Fibroblast of pulmonary artery (primary cell): Measurements from ENCODE around the gene SMIM35.

ENCODE experiments used
- DNase-seq: peaks from one replicate; pipeline ENCODE4 v3.0.0-alpha.2; 2010; ENCODE audit warnings: low read depth
- H3K4me3 ChIP-seq: replicated peaks from 2 replicates; pipeline ENCODE4 v1.5.1; 2011; ENCODE audit warnings: low read depth, mild to moderate bottlenecking, control low read depth, low read length, moderate library complexity
- TF ChIP-seq, protein P1 (sequence below): IDR thresholded peaks from 2 replicates; pipeline ENCODE4 v1.5.1; 2011; ENCODE audit warnings: mild to moderate bottlenecking, control low read depth, low read length, inconsistent platforms; ENCODE audit errors: missing control alignments

The SMIM35 gene

DNA sequence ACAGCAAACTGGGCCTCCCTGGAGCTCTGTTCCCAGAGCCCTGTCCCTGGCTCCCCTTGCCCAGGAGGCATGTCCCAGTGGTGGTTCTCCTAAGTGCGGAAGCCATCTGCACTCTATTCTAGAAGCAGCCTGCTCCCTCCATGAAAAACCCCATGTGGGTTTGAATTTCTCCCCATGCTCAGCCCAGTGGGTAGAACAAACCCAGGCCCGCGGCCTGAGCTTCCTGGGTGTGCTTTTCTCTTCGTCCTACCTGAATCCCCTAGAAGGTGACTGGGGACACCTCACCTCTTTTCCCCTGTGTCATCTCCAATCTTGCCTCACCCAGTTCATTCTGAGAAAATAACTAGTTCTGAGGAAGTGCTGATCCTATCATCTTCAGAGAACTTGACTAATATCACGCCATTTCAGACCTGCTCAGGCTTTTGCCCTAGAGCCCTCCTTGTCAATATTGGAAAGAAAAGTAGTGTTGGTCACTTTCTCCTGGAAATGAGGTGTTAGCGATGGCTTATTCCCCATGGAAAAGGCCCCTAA, 84.7 kb downstream of the SMIM35 start:
- no peak overlapping the region for H3K4me3 ChIP-seq
- DNase-seq, result no peak
- TF ChIP-seq, protein P1, sequence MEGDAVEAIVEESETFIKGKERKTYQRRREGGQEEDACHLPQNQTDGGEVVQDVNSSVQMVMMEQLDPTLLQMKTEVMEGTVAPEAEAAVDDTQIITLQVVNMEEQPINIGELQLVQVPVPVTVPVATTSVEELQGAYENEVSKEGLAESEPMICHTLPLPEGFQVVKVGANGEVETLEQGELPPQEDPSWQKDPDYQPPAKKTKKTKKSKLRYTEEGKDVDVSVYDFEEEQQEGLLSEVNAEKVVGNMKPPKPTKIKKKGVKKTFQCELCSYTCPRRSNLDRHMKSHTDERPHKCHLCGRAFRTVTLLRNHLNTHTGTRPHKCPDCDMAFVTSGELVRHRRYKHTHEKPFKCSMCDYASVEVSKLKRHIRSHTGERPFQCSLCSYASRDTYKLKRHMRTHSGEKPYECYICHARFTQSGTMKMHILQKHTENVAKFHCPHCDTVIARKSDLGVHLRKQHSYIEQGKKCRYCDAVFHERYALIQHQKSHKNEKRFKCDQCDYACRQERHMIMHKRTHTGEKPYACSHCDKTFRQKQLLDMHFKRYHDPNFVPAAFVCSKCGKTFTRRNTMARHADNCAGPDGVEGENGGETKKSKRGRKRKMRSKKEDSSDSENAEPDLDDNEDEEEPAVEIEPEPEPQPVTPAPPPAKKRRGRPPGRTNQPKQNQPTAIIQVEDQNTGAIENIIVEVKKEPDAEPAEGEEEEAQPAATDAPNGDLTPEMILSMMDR, result no peak

GRCh38 chr11:118001494-118001971, 85.2 kb downstream of the SMIM35 start:
- TF ChIP-seq, protein P1, result no peak
- H3K4me3 ChIP-seq, result no peak overlapping the region
- no peak for DNase-seq

- H3K4me3 ChIP-seq, result no peak overlapping the region
- TF ChIP-seq, protein P1, result no peak
- no peak for DNase-seq
Measured at GRCh38 chr11:118000850-118001228, 85.9 kb downstream of the SMIM35 start.

GRCh38 chr11:118000067-118000849, 86.5 kb downstream of the SMIM35 start:
- no peak for DNase-seq
- TF ChIP-seq, protein P1, result no peak
- no peak overlapping the region for H3K4me3 ChIP-seq

DNA sequence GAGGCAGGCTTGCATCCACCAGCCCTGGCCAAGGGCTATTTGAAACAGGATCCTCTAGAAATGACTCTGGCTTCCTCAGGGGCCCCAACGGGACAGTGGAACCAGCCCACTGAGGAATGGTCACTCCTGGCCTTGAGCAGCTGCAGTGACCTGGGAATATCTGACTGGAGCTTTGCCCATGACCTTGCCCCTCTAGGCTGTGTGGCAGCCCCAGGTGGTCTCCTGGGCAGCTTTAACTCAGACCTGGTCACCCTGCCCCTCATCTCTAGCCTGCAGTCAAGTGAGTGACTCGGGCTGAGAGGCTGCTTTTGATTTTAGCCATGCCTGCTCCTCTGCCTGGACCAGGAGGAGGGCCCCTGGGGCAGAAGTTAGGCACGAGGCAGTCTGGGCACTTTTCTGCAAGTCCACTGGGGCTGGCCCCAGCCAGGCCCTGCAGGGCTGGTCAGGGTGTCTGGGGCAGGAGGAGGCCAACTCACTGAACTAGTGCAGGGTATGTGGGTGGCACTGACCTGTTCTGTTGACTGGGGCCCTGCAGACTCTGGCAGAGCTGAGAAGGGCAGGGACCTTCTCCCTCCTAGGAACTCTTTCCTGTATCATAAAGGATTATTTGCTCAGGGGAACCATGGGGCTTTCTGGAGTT, 87.3 kb downstream of the SMIM35 start:
- H3K4me3 ChIP-seq, result no peak overlapping the region
- TF ChIP-seq, protein P1, result no peak
- no peak for DNase-seq

- H3K4me3 ChIP-seq, result no peak overlapping the region
- TF ChIP-seq, protein P1, result no peak
Measured at GRCh38 chr11:117998664-117999353, 88.0 kb downstream of the SMIM35 start.

More at GRCh38 chr11:117998664-117999353, 88.0 kb downstream of the SMIM35 start:
- DNase-seq, result no peak
